Memory B cell (primary cell): ENCODE data around the gene PAX2.

Experiments
- ATAC-seq: fragments of 150-1000 bp; cut with Tn5 transposase; 2 replicates; pipeline ENCODE4 v1.10.0; 2021; ENCODE audit warnings: low read depth, mild to moderate bottlenecking, moderate library complexity
- DNase-seq, 2 donors: peaks; one replicate each; pipeline ENCODE4 v3.0.0; 2022; ENCODE audit warnings: low spot score in 2 of 2
- H3K27ac Mint-ChIP-seq: one replicate; pipeline ENCODE4 v1.8.0; 2022; ENCODE audit warnings: mild to moderate bottlenecking, moderate library complexity, mixed read lengths
- H3K27me3 Mint-ChIP-seq: one replicate; pipeline ENCODE4 v1.8.0; 2022; ENCODE audit warnings: mixed read lengths
- H3K36me3 Mint-ChIP-seq: one replicate; pipeline ENCODE4 v1.8.0; 2022; ENCODE audit warnings: mild to moderate bottlenecking, mixed read lengths
- H3K4me1 Mint-ChIP-seq: one replicate; pipeline ENCODE4 v1.8.0; 2022; ENCODE audit warnings: mixed read lengths
- H3K4me3 Mint-ChIP-seq: one replicate; pipeline ENCODE4 v1.8.0; 2022; ENCODE audit warnings: mild to moderate bottlenecking, moderate library complexity, mixed read lengths
- H3K9me3 Mint-ChIP-seq: one replicate; pipeline ENCODE4 v1.8.0; 2022; ENCODE audit warnings: mixed read lengths

The PAX2 gene

GRCh38 chr10:100810091-100810834, 64.9 kb downstream of the PAX2 start:
- Mint-ChIP-seq H3K4me3 (no peak overlapping the region), H3K27me3 (peaks cover 39% of the 10 kb centered on the region), H3K27ac (no peak overlapping the region), H3K36me3 (no peaks in the 10 kb centered on the region), H3K9me3 (no peaks in the 10 kb centered on the region), H3K4me1 (no peaks in the 10 kb centered on the region)
- ATAC-seq (no peak), DNase-seq (no peak)

GRCh38 chr10:100810835-100811116, 65.4 kb downstream of the PAX2 start:
- ATAC-seq, result no peak
- Mint-ChIP-seq H3K36me3 (no peaks in the 10 kb centered on the region), H3K27ac (no peak overlapping the region), H3K9me3 (no peaks in the 10 kb centered on the region), H3K4me1 (no peaks in the 10 kb centered on the region), H3K27me3 (peaks cover 37% of the 10 kb centered on the region), H3K4me3 (no peak overlapping the region)
- DNase-seq, result no peak

- Mint-ChIP-seq H3K9me3 (no peaks in the 10 kb centered on the region), H3K4me1 (no peaks in the 10 kb centered on the region), H3K27me3 (peaks cover 37% of the 10 kb centered on the region), H3K36me3 (no peaks in the 10 kb centered on the region), H3K4me3 (no peak overlapping the region), H3K27ac (no peak overlapping the region)
- no peak for ATAC-seq
- DNase-seq, result no peak
These were observed 65.9 kb downstream of the PAX2 start for GRCh38 chr10:100811261-100811660.

- H3K36me3 Mint-ChIP-seq, result no peaks in the 10 kb centered on the region
- H3K4me1 Mint-ChIP-seq, result no peaks in the 10 kb centered on the region
- DNase-seq (no peak), ATAC-seq (no peak)
- H3K27me3 Mint-ChIP-seq, result peaks cover 36% of the 10 kb centered on the region
- no peak overlapping the region for H3K4me3 Mint-ChIP-seq
- H3K27ac Mint-ChIP-seq, result no peak overlapping the region
- H3K9me3 Mint-ChIP-seq, result no peaks in the 10 kb centered on the region
These were observed 66.7 kb downstream of the PAX2 start for GRCh38 chr10:100811752-100812750.

- Mint-ChIP-seq H3K4me3 (no peak overlapping the region), H3K9me3 (no peaks in the 10 kb centered on the region), H3K4me1 (no peaks in the 10 kb centered on the region), H3K27ac (no peak overlapping the region), H3K27me3 (peaks cover 30% of the 10 kb centered on the region), H3K36me3 (no peaks in the 10 kb centered on the region)
- no peak for DNase-seq
- ATAC-seq, result no peak
These were observed 67.6 kb downstream of the PAX2 start for GRCh38 chr10:100812978-100813377.

- Mint-ChIP-seq H3K36me3 (no peaks in the 10 kb centered on the region), H3K27ac (no peak overlapping the region), H3K27me3 (peaks cover 20% of the 10 kb centered on the region), H3K9me3 (no peaks in the 10 kb centered on the region), H3K4me1 (no peaks in the 10 kb centered on the region), H3K4me3 (no peak overlapping the region)
- DNase-seq, result no peak
- no peak for ATAC-seq
These were observed 69.5 kb downstream of the PAX2 start for GRCh38 chr10:100814751-100815474.

GRCh38 chr10:100816671-100817070, 71.3 kb downstream of the PAX2 start:
- no peaks in the 10 kb centered on the region for H3K9me3 Mint-ChIP-seq
- no peak overlapping the region for H3K27ac Mint-ChIP-seq
- H3K36me3 Mint-ChIP-seq, result no peaks in the 10 kb centered on the region
- no peak overlapping the region for H3K4me3 Mint-ChIP-seq
- peaks cover 2% of the 10 kb centered on the region for H3K4me1 Mint-ChIP-seq
- peaks cover 20% of the 10 kb centered on the region for H3K27me3 Mint-ChIP-seq
- no peak for DNase-seq
- no peak for ATAC-seq

GRCh38 chr10:100817268-100817839, 72.0 kb downstream of the PAX2 start:
- Mint-ChIP-seq H3K4me1 (peaks cover 2% of the 10 kb centered on the region), H3K9me3 (no peaks in the 10 kb centered on the region), H3K27me3 (peaks cover 20% of the 10 kb centered on the region), H3K27ac (no peak overlapping the region), H3K36me3 (no peaks in the 10 kb centered on the region), H3K4me3 (no peak overlapping the region)
- no peak for ATAC-seq
- no peak for DNase-seq

GRCh38 chr10:100819424-100819823, 74.0 kb downstream of the PAX2 start:
- H3K27ac Mint-ChIP-seq, result no peak overlapping the region
- ATAC-seq (no peak), DNase-seq (no peak)
- no peak overlapping the region for H3K4me3 Mint-ChIP-seq
- peaks cover 2% of the 10 kb centered on the region for H3K4me1 Mint-ChIP-seq
- H3K36me3 Mint-ChIP-seq, result no peaks in the 10 kb centered on the region
- H3K9me3 Mint-ChIP-seq, result no peaks in the 10 kb centered on the region
- H3K27me3 Mint-ChIP-seq, result peaks cover 27% of the 10 kb centered on the region

GRCh38 chr10:100823194-100823593, 77.8 kb downstream of the PAX2 start:
- Mint-ChIP-seq H3K4me1 (peaks cover 12% of the 10 kb centered on the region), H3K27me3 (peaks cover 30% of the 10 kb centered on the region), H3K27ac (no peak overlapping the region), H3K9me3 (no peaks in the 10 kb centered on the region), H3K36me3 (no peaks in the 10 kb centered on the region), H3K4me3 (no peak overlapping the region)
- ATAC-seq, result no peak
- no peak for DNase-seq

- Mint-ChIP-seq H3K4me3 (no peak overlapping the region), H3K36me3 (peaks cover 1% of the 10 kb centered on the region), H3K9me3 (no peaks in the 10 kb centered on the region), H3K27ac (no peak overlapping the region), H3K27me3 (peaks cover 38% of the 10 kb centered on the region), H3K4me1 (peaks cover 24% of the 10 kb centered on the region)
- ATAC-seq, result no peak
- DNase-seq, result no peak
These were observed 79.5 kb downstream of the PAX2 start for GRCh38 chr10:100824886-100825285.

- Mint-ChIP-seq H3K36me3 (peaks cover 2% of the 10 kb centered on the region), H3K9me3 (no peaks in the 10 kb centered on the region), H3K27me3 (peaks cover 40% of the 10 kb centered on the region), H3K27ac (no peak overlapping the region), H3K4me3 (peak overlapping the region; percentile 71), H3K4me1 (peaks cover 26% of the 10 kb centered on the region)
- DNase-seq (no peak), ATAC-seq (no peak)
These were observed 80.0 kb downstream of the PAX2 start for GRCh38 chr10:100825325-100825875.

- Mint-ChIP-seq H3K4me1 (peaks cover 26% of the 10 kb centered on the region), H3K36me3 (peaks cover 3% of the 10 kb centered on the region), H3K4me3 (peak overlapping the region; percentile 71), H3K27ac (no peak overlapping the region), H3K9me3 (no peaks in the 10 kb centered on the region), H3K27me3 (peaks cover 46% of the 10 kb centered on the region)
- peak; percentile 62 for ATAC-seq
- DNase-seq, result no peak
These were observed 80.8 kb downstream of the PAX2 start for GRCh38 chr10:100826031-100826651.
